GM12878 (cell line): ENCODE results near the gene TDRD3. TPM values are rescaled to one million over a fixed set of nuclear protein-coding genes. Genes with fewer than 3 reads are reported as not detected.

Experiments
- ATAC-seq: fragments of 200-7000 bp; cut with Tn5 transposase; 3 replicates; pipeline ENCODE4 v1.9.1; 2020; ENCODE audit warnings: mild to moderate bottlenecking, moderate library complexity
- BruUV-seq: library from RNA; stranded (reverse); fragments of 400-500 nt; replicated peaks from 2 replicates; lab custom pipeline; 2021; lab: Mats Ljungman, UMichigan
- CTCF ChIA-PET: fragments of 300-600 bp; sonication (Branson Sonifier 250); formaldehyde crosslinking; extraction: SDS; loops from one replicate; lab custom pipeline; 2021; ENCODE audit warnings: inconsistent platforms; lab: Yijun Ruan, JAX
- POLR2A ChIA-PET: fragments of 350-600 bp; formaldehyde crosslinking; extraction: SDS; loops from one replicate; lab custom pipeline; 2021; ENCODE audit warnings: inconsistent platforms; lab: Charles Lee
- RAD21 ChIA-PET: fragments of 300-600 bp; sonication (Branson Sonifier 250); formaldehyde crosslinking; loops from one replicate; lab custom pipeline; 2023; ENCODE audit warnings: antibody characterized with exemption; ENCODE audit not compliant: unreplicated experiment; lab: Charles Lee
- SMC1A ChIA-PET: fragments of 300-600 bp; sonication (Branson Sonifier 250); formaldehyde crosslinking; loops from one replicate; lab custom pipeline; 2023; ENCODE audit not compliant: unreplicated experiment, uncharacterized antibody; lab: Charles Lee
- DNase-seq: peaks from one replicate; pipeline ENCODE4 v3.0.0-alpha.2; 2011; ENCODE audit warnings: low read depth, low spot score
- FAIRE-seq: peaks from 3 replicates; lab custom pipeline; 2011; peaks lifted over from hg19 to GRCh38; lab: Jason Lieb, UNC
- H2AFZ ChIP-seq: 2 replicates; pipeline ENCODE4 v1.6.0; 2011; ENCODE audit warnings: low read depth, low read length, control low read depth; ENCODE audit not compliant: control insufficient read depth
- H3K27ac ChIP-seq: 2 replicates; pipeline ENCODE4 v1.5.1; 2011; ENCODE audit warnings: control low read depth; ENCODE audit not compliant: control insufficient read depth, insufficient read depth
- H3K27me3 ChIP-seq, 2 experiments: replicated peaks in 1 of 2; 2 replicates each; pipeline versions ENCODE4 v1.6.0 to v1.6.1; 2011; ENCODE audit warnings: low read length in 1 of 2; ENCODE audit not compliant: control insufficient read depth in 2 of 2, insufficient read depth in 2 of 2
- H3K36me3 ChIP-seq, 2 experiments: 2 replicates each; pipeline ENCODE4 v1.5.1; 2011; ENCODE audit warnings: low read length in 1 of 2; ENCODE audit not compliant: control insufficient read depth in 2 of 2, insufficient read depth in 2 of 2
- H3K4me1 ChIP-seq: 2 replicates; pipeline ENCODE4 v1.6.1; 2011; ENCODE audit warnings: mild to moderate bottlenecking, low read length, moderate library complexity, mixed read lengths; ENCODE audit not compliant: control insufficient read depth, insufficient read depth
- H3K4me2 ChIP-seq: 2 replicates; pipeline ENCODE4 v1.6.0; 2011; ENCODE audit warnings: control low read depth; ENCODE audit not compliant: control insufficient read depth, insufficient read depth
- H3K4me3 ChIP-seq: fragments of 200-600 bp; sonication (generic); 2 replicates; pipeline ENCODE4 v1.5.1; 2016
- H3K79me2 ChIP-seq: 2 replicates; pipeline ENCODE4 v1.6.0; 2011; ENCODE audit warnings: low read length; ENCODE audit not compliant: control insufficient read depth, insufficient read depth
- H3K9ac ChIP-seq: 2 replicates; pipeline ENCODE4 v1.8.0; 2011; ENCODE audit warnings: low read length, control low read depth, mixed read lengths; ENCODE audit not compliant: control insufficient read depth, insufficient read depth
- H3K9me3 ChIP-seq: replicated peaks from 3 replicates; pipeline ENCODE4 v1.5.1; 2011; ENCODE audit warnings: mild to moderate bottlenecking, low read length; ENCODE audit not compliant: control insufficient read depth, insufficient read depth
- H4K20me1 ChIP-seq: 2 replicates; pipeline ENCODE4 v1.6.0; 2011; ENCODE audit not compliant: control insufficient read depth, insufficient read depth
- CHD4 ChIP-seq: fragments of 200-600 bp; sonication (generic); IDR thresholded peaks from 2 replicates; pipeline ENCODE4 v1.6.1; 2016; ENCODE audit warnings: mild to moderate bottlenecking
- EP300 ChIP-seq, 2 experiments: fragments of 150-350 bp in 1 of 2; IDR thresholded peaks; 2 replicates each; pipeline ENCODE4 v1.6.1; 2011 to 2012; ENCODE audit warnings: low read depth in 2 of 2, low read length in 2 of 2, borderline replicate concordance in 1 of 2, improper control_type of control experiment in 1 of 2, inconsistent platforms in 1 of 2; ENCODE audit not compliant: control insufficient read depth in 1 of 2
- FOXK2 ChIP-seq: fragments of 450-650 bp; IDR thresholded peaks from 2 replicates; pipeline ENCODE4 v1.6.1; 2017; ENCODE audit warnings: mild to moderate bottlenecking, moderate library complexity
- HDAC2 ChIP-seq: fragments of 200-600 bp; sonication (generic); IDR thresholded peaks from 2 replicates; pipeline ENCODE4 v1.6.1; 2017
- MTA2 ChIP-seq: fragments of 450-650 bp; IDR thresholded peaks from 2 replicates; pipeline ENCODE4 v1.6.1; 2016; ENCODE audit warnings: low read depth, mild to moderate bottlenecking, moderate library complexity
- NFIC ChIP-seq: IDR thresholded peaks from 2 replicates; pipeline ENCODE4 v1.6.1; 2012; ENCODE audit warnings: low read depth, mild to moderate bottlenecking, inconsistent platforms, low read length, moderate library complexity
- NFYB ChIP-seq: IDR thresholded peaks from 2 replicates; pipeline ENCODE4 v1.6.1; 2011; ENCODE audit warnings: low read depth, mild to moderate bottlenecking, low read length, improper control_type of control experiment, moderate library complexity; ENCODE audit not compliant: insufficient read depth
- NR2C1 ChIP-seq: fragments of 450-650 bp; IDR thresholded peaks from 2 replicates; pipeline ENCODE4 v1.6.1; 2017; ENCODE audit warnings: antibody characterized with exemption, mild to moderate bottlenecking, moderate library complexity
- RUNX3 ChIP-seq: IDR thresholded peaks from 2 replicates; pipeline ENCODE4 v1.6.1; 2012; ENCODE audit warnings: low read length, inconsistent platforms
- STAT3 ChIP-seq: IDR thresholded peaks from 2 replicates; pipeline ENCODE4 v1.6.1; 2011; ENCODE audit warnings: low read depth, low read length, improper control_type of control experiment
- YY1 ChIP-seq: IDR thresholded peaks from 2 replicates; pipeline ENCODE4 v1.6.1; 2011; ENCODE audit warnings: low read depth, mild to moderate bottlenecking, low read length
- in situ Hi-C: fragments of 300-500 bp; cut with MboI; formaldehyde crosslinking; loops from 9 replicates; pipeline ENCODE4 v1.14.3; 2018; ENCODE audit warnings: mixed read lengths
- intact Hi-C: fragments of 100-400 bp; cut with micrococcal nuclease; formaldehyde crosslinking; loops from one replicate; pipeline ENCODE4 v1.14.2; 2022; ENCODE audit not compliant: unreplicated experiment
- polyA plus RNA-seq, 11 experiments: library from polyadenylated mRNA; depleted of rRNA in 4 of 11; unstranded in 6 of 11; stranded (reverse) in 5 of 11; fragments of >200 nt; fragmentation: Nextera tagmentation in 4 of 11; fragmentation: Illumina TruSeq in 1 of 11; extraction: Ambion mirVana in 4 of 11; extraction: Trizol in 1 of 11; gene quantifications; 1 replicate in 1 of 11; 2 replicates in 10 of 11; pipeline versions ENCODE4 v1.2.1 to v1.2.3, GENCODE V29; 2011 to 2016; ENCODE audit warnings: inconsistent platforms in 2 of 11, missing spikeins in 2 of 11, low read depth in 1 of 11
- total RNA-seq, 4 experiments: library from RNA; depleted of rRNA in 3 of 4; stranded (reverse); fragments of >200 nt in 3 of 4; fragmentation: Illumina TruSeq in 1 of 4; extraction: Trizol in 1 of 4; gene quantifications; 2 replicates each; pipeline versions ENCODE4 v1.2.1 to v1.2.3, GENCODE V29; 2013 to 2021
- TF ChIP-seq, protein P1 (sequence below): fragments of 450-650 bp; IDR thresholded peaks from 2 replicates; pipeline ENCODE4 v1.6.1; 2017; ENCODE audit warnings: mild to moderate bottlenecking, low read depth, inconsistent platforms; ENCODE audit not compliant: poor library complexity, severe bottlenecking
- TF ChIP-seq, protein P2 (sequence below): IDR thresholded peaks from 2 replicates; pipeline ENCODE4 v1.6.1; 2011; ENCODE audit warnings: borderline replicate concordance, low read depth, mild to moderate bottlenecking, moderate library complexity, mixed read lengths, low read length; ENCODE audit not compliant: insufficient read depth; ENCODE audit errors: extremely low read length
- TF ChIP-seq, protein P3 (sequence below): IDR thresholded peaks from 2 replicates; pipeline ENCODE4 v1.6.1; 2012; ENCODE audit warnings: low read depth, low read length, improper control_type of control experiment
- TF ChIP-seq, protein P4 (sequence below): IDR thresholded peaks from 2 replicates; pipeline ENCODE4 v1.6.1; 2011; ENCODE audit warnings: mild to moderate bottlenecking, low read depth, low read length, moderate library complexity; ENCODE audit not compliant: insufficient replicate concordance
- TF ChIP-seq, protein P5 (sequence below): IDR thresholded peaks from 2 replicates; pipeline ENCODE4 v1.6.1; 2012; ENCODE audit warnings: low read depth, low read length, improper control_type of control experiment

Gene TDRD3
- total and polyA plus RNA-seq, 10 of the 15 experiments (the other 5 are each of a cell fraction or from before 2014, with no cell fraction given) = 8.4 to 27.9 (median 15.8) TPM

DNA sequence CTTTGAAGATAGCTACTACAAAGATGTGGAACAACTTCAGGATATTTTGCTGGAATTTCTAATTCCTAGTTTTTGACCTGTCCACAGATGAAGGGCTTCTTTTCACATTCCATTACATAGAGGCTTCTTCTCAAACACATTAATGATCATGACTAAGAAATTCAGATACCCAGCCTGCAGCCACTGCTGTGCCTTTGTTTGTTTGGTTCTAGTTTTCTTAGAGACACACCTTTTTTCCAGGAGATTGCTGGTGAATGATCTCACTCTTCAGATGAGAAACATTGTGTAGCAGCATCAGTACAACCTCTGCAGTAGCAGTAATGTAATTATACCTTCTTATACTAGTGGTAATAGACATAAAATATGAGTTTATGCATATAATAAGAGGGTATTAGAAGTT is 5.0 kb downstream of the TDRD3 start:
- Histone ChIP-seq H4K20me1 (no peaks in the 10 kb centered on the region), H2AFZ (no peak overlapping the region), H3K4me2 (no peak overlapping the region), H3K36me3 (no peaks in the 10 kb centered on the region), H3K27me3 (no peaks in the 10 kb centered on the region), H3K4me1 (peaks cover 18% of the 10 kb centered on the region), H3K9me3 (no peaks in the 10 kb centered on the region; the same call in 2 of the 3 replicates), H3K27ac (no peak overlapping the region), H3K9ac (no peak overlapping the region), H3K79me2 (peaks cover 55% of the 10 kb centered on the region), H3K4me3 (no peak overlapping the region)
- intact Hi-C loops = loop anchor here (5.0 kb wide), 1 partner anchor 240 kb away; the partner anchor contains the start of gene DIAPH3
- SMC1A ChIA-PET = interaction anchor here (0.7 to 0.8 kb wide), 2 partner anchors 10 to 24 kb away, joined by 3 read pairs; no protein-coding TSS in a partner anchor
- POLR2A ChIA-PET = interaction anchor here (1.4 kb wide), 1 partner anchor 14 kb away, joined by 3 read pairs; no protein-coding TSS in a partner anchor
- DNase-seq (no peak), FAIRE-seq (peak; percentile 23), ATAC-seq (no peak)
- TF ChIP-seq CHD4 = no peak
- no peak for TF ChIP-seq EP300 (IDR thresholded peaks at IDR 0.05; ENCODE audit: borderline replicate concordance in 1 of 2, control insufficient read depth in 1 of 2, low read depth in 2 of 2, low read length in 2 of 2)
- TF ChIP-seq NFYB = no peak
- TF ChIP-seq NFIC = no peak
- TF ChIP-seq, protein P1, sequence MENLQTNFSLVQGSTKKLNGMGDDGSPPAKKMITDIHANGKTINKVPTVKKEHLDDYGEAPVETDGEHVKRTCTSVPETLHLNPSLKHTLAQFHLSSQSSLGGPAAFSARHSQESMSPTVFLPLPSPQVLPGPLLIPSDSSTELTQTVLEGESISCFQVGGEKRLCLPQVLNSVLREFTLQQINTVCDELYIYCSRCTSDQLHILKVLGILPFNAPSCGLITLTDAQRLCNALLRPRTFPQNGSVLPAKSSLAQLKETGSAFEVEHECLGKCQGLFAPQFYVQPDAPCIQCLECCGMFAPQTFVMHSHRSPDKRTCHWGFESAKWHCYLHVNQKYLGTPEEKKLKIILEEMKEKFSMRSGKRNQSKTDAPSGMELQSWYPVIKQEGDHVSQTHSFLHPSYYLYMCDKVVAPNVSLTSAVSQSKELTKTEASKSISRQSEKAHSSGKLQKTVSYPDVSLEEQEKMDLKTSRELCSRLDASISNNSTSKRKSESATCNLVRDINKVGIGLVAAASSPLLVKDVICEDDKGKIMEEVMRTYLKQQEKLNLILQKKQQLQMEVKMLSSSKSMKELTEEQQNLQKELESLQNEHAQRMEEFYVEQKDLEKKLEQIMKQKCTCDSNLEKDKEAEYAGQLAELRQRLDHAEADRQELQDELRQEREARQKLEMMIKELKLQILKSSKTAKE = no peak
- no peak for TF ChIP-seq FOXK2
- TF ChIP-seq RUNX3 = no peak
- TF ChIP-seq HDAC2 = no peak
- TF ChIP-seq, protein P2, sequence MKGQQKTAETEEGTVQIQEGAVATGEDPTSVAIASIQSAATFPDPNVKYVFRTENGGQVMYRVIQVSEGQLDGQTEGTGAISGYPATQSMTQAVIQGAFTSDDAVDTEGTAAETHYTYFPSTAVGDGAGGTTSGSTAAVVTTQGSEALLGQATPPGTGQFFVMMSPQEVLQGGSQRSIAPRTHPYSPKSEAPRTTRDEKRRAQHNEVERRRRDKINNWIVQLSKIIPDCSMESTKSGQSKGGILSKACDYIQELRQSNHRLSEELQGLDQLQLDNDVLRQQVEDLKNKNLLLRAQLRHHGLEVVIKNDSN = no peak
- TF ChIP-seq, protein P3, sequence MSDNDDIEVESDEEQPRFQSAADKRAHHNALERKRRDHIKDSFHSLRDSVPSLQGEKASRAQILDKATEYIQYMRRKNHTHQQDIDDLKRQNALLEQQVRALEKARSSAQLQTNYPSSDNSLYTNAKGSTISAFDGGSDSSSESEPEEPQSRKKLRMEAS = no peak
- TF ChIP-seq NR2C1 = no peak
- TF ChIP-seq STAT3 = no peak
- no peak for TF ChIP-seq MTA2
- TF ChIP-seq, protein P4, sequence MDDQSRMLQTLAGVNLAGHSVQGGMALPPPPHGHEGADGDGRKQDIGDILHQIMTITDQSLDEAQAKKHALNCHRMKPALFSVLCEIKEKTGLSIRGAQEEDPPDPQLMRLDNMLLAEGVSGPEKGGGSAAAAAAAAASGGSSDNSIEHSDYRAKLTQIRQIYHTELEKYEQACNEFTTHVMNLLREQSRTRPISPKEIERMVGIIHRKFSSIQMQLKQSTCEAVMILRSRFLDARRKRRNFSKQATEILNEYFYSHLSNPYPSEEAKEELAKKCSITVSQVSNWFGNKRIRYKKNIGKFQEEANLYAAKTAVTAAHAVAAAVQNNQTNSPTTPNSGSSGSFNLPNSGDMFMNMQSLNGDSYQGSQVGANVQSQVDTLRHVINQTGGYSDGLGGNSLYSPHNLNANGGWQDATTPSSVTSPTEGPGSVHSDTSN = no peak
- no peak for TF ChIP-seq YY1
- TF ChIP-seq, protein P5, sequence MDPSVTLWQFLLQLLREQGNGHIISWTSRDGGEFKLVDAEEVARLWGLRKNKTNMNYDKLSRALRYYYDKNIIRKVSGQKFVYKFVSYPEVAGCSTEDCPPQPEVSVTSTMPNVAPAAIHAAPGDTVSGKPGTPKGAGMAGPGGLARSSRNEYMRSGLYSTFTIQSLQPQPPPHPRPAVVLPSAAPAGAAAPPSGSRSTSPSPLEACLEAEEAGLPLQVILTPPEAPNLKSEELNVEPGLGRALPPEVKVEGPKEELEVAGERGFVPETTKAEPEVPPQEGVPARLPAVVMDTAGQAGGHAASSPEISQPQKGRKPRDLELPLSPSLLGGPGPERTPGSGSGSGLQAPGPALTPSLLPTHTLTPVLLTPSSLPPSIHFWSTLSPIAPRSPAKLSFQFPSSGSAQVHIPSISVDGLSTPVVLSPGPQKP = no peak
- in situ Hi-C loops = no loop called here
- CTCF ChIA-PET = no interaction called here
- no TSS peak for BruUV-seq
- RAD21 ChIA-PET = no interaction called here
